LNCAP (cell line): ENCODE results near the gene IPO11.

Experiments used
- TF ChIP-seq, protein P1 (sequence below): fragments of 450-650 bp; IDR thresholded peaks from 2 replicates; pipeline ENCODE4 v1.5.1; 2017; ENCODE audit warnings: mild to moderate bottlenecking

Gene IPO11

DNA sequence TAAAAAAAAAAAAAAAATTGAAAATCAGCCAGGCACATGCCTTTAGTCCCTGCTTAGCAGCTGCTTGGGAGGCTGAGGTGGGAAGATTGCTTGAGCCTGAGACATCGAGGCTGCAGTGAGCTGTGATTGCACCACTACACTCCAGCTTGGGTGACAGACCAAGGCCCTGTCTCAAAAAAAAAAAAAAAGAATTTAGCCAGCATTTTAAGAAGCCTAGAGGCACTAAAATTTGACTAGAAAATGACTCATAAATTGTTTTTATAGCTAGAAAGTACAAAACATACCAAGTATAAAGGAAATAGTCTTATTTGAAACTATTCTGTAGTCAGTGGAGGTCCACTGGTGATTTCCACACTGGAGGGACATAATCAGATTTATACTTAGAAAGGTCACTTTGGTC lies 183.5 kb downstream of the IPO11 start:
- TF ChIP-seq, protein P1, sequence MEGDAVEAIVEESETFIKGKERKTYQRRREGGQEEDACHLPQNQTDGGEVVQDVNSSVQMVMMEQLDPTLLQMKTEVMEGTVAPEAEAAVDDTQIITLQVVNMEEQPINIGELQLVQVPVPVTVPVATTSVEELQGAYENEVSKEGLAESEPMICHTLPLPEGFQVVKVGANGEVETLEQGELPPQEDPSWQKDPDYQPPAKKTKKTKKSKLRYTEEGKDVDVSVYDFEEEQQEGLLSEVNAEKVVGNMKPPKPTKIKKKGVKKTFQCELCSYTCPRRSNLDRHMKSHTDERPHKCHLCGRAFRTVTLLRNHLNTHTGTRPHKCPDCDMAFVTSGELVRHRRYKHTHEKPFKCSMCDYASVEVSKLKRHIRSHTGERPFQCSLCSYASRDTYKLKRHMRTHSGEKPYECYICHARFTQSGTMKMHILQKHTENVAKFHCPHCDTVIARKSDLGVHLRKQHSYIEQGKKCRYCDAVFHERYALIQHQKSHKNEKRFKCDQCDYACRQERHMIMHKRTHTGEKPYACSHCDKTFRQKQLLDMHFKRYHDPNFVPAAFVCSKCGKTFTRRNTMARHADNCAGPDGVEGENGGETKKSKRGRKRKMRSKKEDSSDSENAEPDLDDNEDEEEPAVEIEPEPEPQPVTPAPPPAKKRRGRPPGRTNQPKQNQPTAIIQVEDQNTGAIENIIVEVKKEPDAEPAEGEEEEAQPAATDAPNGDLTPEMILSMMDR = no peak

DNA sequence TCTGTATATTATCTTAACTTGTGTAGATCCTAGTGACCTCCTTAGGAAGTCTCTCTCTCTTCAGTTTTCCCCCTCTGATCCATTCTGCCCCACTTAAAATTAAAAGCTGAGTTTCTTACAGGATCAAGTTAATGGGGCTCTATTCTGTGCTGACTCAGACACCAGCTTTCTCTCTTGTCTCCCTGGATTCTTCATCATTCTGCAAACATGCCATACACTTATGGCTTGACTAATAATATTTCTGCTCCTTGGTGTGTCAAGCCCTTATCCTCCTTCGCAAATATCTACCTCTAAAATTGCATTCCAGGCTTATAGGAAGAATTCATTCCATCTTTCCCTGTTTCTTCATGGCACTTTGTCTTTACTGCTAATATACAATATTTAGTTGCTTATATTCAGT lies 184.1 kb downstream of the IPO11 start:
- TF ChIP-seq, protein P1 = no peak

DNA sequence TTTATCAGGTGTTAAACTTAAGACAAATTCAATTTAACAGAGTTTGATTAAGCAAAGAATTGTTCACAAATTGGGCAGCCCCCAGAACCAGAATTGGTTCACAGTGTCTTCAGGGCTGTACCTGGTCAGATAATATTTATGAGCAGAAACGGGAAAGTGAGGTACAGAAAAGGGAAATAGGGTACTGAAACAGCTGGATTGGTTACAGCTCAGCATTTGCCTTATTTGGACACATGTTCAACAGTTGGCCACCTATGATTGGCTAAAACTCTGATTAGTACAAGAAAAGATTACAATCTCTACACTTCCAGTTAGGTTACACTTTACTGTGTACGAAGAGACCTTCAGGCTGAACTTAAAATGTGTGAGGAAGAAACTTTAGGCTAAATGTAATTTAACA lies 184.8 kb downstream of the IPO11 start:
- TF ChIP-seq, protein P1 = no peak

DNA sequence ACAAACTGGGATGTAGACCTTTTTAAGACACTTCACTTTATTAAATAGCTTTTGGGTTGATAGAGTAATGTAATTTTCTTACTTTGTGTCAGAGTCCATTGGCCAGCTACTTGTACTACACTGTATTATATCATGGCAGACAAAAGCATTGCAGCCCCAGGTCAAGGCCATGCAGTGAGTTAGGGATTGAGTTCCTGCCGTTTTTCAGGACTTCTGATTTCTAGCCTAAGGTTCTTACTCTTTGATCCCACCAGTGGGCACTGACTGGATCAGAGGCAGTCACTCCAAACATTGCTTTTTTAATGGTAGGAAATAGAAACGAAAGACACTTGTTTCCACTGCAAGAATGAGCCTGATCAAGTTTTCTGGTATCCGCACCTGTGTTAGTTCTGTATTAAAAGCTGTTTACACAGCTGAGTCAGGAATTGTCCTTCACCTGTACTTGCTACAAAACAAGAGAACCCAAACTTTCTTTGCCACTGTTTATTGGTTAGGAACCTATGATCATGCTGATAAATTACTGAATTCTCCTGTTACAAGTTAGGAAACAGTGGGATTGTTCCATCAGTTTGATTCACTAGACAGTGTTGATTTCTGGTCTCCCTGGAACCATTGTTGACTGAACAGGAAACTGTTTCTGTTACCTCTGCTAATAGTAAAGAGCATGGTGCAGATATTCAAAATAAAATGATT lies 188.1 kb downstream of the IPO11 start:
- TF ChIP-seq, protein P1 = no peak

DNA sequence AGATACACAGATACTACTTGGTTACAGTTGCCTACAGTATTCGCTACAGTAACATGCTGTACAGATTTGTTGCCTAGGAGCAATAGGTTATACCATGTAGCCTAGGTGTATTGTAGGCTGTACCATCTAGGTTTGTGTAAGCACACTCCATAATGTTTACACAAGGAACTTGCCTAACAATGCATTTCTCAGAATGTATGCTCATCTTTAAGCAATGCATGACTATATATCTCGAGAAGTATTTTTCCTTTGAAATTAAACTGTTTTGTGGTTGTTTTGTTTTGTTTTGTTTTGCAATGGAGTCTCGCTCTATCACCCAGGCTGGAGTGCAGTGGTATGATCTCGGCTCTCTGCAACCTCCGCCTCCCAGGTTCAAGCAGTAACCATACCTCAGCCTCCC lies 191.4 kb downstream of the IPO11 start:
- TF ChIP-seq, protein P1 = no peak

DNA sequence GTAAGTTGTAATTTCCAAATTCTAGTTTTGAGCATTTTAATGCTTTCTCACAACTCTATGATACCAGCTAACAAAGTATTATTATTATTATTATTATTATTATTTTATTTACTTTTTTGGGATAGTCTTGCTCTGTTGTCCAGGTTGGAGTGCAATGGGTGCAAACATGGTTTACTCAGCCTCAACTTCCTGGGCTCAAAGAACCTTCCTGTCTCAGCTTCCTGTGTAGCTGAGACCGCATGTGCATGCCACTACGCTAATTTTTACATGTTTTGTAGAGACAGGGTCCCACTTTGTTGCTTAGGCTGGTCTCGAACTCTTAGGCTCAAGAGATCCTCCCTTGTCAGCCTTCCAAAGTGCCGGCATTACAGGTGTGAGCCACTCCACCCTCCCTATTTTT lies 193.1 kb downstream of the IPO11 start:
- TF ChIP-seq, protein P1 = no peak

DNA sequence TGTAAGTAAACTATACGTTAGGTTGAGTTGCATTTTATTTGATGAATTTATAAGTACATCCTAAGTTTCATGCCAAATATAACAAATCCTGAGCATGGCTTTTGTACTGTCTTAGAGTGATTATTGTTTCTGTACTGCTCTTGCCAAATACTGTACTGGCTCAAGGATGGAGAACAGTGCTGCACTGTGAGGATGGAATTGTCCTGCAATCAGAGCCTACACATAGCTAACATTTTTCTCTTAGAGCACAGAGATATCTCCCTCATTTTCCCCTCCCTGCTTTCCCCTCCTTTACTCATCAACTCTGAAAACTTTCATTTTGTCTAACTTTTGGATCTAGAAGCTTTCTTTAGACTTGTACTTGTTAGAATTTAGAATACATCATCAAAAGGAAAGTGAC lies 194.3 kb downstream of the IPO11 start:
- TF ChIP-seq, protein P1 = no peak

DNA sequence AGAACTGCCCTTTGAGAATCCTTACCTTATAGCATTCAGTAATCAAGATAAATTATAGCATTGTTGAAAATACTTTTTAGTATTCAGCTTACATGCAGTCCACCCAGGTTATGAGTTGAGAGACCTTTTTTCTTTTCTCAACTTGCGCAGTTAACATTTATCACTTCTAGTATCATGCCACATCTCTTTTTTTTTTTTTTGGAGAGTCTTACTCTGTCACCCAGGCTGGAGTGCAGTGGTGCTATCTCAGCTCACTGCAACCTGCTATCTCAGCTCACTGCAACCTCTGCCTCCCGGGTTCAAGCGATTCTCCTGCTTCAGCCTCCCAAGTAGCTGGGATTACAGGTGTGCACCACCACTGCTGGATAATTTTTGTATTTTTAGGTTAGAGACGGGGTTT lies 195.1 kb downstream of the IPO11 start:
- TF ChIP-seq, protein P1 = no peak
